ENCODE data around the gene CDO1. TPM values are rescaled to one million over a fixed set of nuclear protein-coding genes. Genes with fewer than 3 reads are reported as not detected.

CDO1 gene
- total and polyA plus RNA-seq, 2 experiments from 2014 or later = 24.5 to 29.2 TPM

- no peak overlapping the region for H2AFZ ChIP-seq
- Mint-ChIP-seq H3K27me3 (ENCODE audit: insufficient read depth, low read depth, poor library complexity) (peaks cover 2% of the 10 kb centered on the region), H3K27ac (no peak overlapping the region), H3K9me3 (no peaks in the 10 kb centered on the region), H3K4me1 (peaks cover 32% of the 10 kb centered on the region), H3K4me3 (no peak overlapping the region), H3K36me3 (ENCODE audit: low read depth) (no peaks in the 10 kb centered on the region; the same call in 2 of the 3 replicates)
- H3K27ac ChIP-seq (ENCODE audit: low read depth) = no peak overlapping the region
- no peak for DNase-seq (ENCODE audit: low spot score)
- peaks cover 100% of the 10 kb centered on the region for H3K79me2 ChIP-seq (replicated peaks; ENCODE audit: insufficient read depth)
- H3K4me1 ChIP-seq (ENCODE audit: insufficient read depth) = peaks cover 18% of the 10 kb centered on the region
- no peaks in the 10 kb centered on the region for H3F3A ChIP-seq (replicated peaks; ENCODE audit: low read depth)
- peaks cover 24% of the 10 kb centered on the region; the same call in 1 of the 2 replicates for H4K20me1 ChIP-seq (replicated peaks; ENCODE audit: insufficient read depth)
- no peaks in the 10 kb centered on the region for H3K36me3 ChIP-seq (ENCODE audit: insufficient read depth)
- TF ChIP-seq JUNB (IDR thresholded peaks at IDR 0.05; ENCODE audit: unreplicated experiment) (no peak), ZNF462 (CRISPR knock-in tag; IDR thresholded peaks at IDR 0.05) (no peak), POLR2AphosphoS5 (IDR thresholded peaks at IDR 0.05; ENCODE audit: low read depth) (no peak), ZNF114 (CRISPR knock-in tag; IDR thresholded peaks at IDR 0.05) (no peak), EZH2phosphoT487 (IDR thresholded peaks at IDR 0.05; ENCODE audit: unreplicated experiment) (no peak), EZH2 (IDR thresholded peaks at IDR 0.05; ENCODE audit: low read depth, unreplicated experiment) (no peak), NANOG (IDR thresholded peaks at IDR 0.05; ENCODE audit: borderline replicate concordance) (no peak), CREB1 (CRISPR knock-in tag; IDR thresholded peaks at IDR 0.05; ENCODE audit: low read depth) (no peak), STAT1 (IDR thresholded peaks at IDR 0.05; ENCODE audit: unreplicated experiment) (no peak), REST (IDR thresholded peaks at IDR 0.05; ENCODE audit: unreplicated experiment) (no peak), ZNF331 (CRISPR knock-in tag; IDR thresholded peaks at IDR 0.05; ENCODE audit: low read depth) (no peak)
- TF ChIP-seq, protein P1, sequence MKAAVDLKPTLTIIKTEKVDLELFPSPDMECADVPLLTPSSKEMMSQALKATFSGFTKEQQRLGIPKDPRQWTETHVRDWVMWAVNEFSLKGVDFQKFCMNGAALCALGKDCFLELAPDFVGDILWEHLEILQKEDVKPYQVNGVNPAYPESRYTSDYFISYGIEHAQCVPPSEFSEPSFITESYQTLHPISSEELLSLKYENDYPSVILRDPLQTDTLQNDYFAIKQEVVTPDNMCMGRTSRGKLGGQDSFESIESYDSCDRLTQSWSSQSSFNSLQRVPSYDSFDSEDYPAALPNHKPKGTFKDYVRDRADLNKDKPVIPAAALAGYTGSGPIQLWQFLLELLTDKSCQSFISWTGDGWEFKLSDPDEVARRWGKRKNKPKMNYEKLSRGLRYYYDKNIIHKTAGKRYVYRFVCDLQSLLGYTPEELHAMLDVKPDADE (IDR thresholded peaks at IDR 0.05) = no peak
- TF ChIP-seq, protein P2, sequence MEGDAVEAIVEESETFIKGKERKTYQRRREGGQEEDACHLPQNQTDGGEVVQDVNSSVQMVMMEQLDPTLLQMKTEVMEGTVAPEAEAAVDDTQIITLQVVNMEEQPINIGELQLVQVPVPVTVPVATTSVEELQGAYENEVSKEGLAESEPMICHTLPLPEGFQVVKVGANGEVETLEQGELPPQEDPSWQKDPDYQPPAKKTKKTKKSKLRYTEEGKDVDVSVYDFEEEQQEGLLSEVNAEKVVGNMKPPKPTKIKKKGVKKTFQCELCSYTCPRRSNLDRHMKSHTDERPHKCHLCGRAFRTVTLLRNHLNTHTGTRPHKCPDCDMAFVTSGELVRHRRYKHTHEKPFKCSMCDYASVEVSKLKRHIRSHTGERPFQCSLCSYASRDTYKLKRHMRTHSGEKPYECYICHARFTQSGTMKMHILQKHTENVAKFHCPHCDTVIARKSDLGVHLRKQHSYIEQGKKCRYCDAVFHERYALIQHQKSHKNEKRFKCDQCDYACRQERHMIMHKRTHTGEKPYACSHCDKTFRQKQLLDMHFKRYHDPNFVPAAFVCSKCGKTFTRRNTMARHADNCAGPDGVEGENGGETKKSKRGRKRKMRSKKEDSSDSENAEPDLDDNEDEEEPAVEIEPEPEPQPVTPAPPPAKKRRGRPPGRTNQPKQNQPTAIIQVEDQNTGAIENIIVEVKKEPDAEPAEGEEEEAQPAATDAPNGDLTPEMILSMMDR (conservative IDR thresholded peaks at IDR 0.05; ENCODE audit: low read depth in 2 of 2) = no peak
- H3K4me3 ChIP-seq = no peak overlapping the region
- peaks cover 11% of the 10 kb centered on the region for H3K27me3 ChIP-seq (ENCODE audit: insufficient read depth)
- no peak overlapping the region for H3K4me2 ChIP-seq
- ATAC-seq = no peak
- H3K9me2 ChIP-seq (ENCODE audit: insufficient read depth) = no peaks in the 10 kb centered on the region
Measured at GRCh38 chr5:115847290-115847689, 30.8 kb upstream of the CDO1 start.

All from GM23338 (cell line).